ENCODE measurements around the gene GNB1L. TPM values are rescaled to one million over a fixed set of nuclear protein-coding genes. Genes with fewer than 3 reads are reported as not detected.

GNB1L gene
- total RNA-seq, 1 experiment from 2014 or later: 15.8 TPM

- peaks cover 4% of the 10 kb centered on the region; the same call in 1 of the 2 replicates for H3K4me1 ChIP-seq
- H3K27ac Mint-ChIP-seq (ENCODE audit: unreplicated experiment): no peak overlapping the region
- CTCF ChIA-PET: no interaction called here
Observed at GRCh38 chr22:19739911-19740449, 114.7 kb downstream of the GNB1L start.

GRCh38 chr22:19739448-19739895 lies 115.2 kb downstream of the GNB1L start:
- POLR2A ChIA-PET: no interaction called here
- CTCF ChIA-PET: no interaction called here
- Histone ChIP-seq H3K4me3 (ENCODE audit: low read depth, low read length) (no peak overlapping the region), H3K36me3 (ENCODE audit: control insufficient read depth, insufficient read depth, low read length) (no peaks in the 10 kb centered on the region), H3K9me3 (no peaks in the 10 kb centered on the region), H3K4me1 (peaks cover 4% of the 10 kb centered on the region; the same call in 1 of the 2 replicates), H3K27me3 (replicated peaks; ENCODE audit: control insufficient read depth, insufficient read depth, low read length) (no peaks in the 10 kb centered on the region)
- BruUV-seq (replicated peaks): no TSS peak
- no peak for DNase-seq
- H3K4me3 Mint-ChIP-seq (ENCODE audit: unreplicated experiment): no peak overlapping the region
- intact Hi-C loops (cut with micrococcal nuclease; ENCODE audit: unreplicated experiment): no loop called here
- no peaks in the 10 kb centered on the region for H3K36me3 Mint-ChIP-seq (ENCODE audit: insufficient read depth, unreplicated experiment)
- H3K27me3 Mint-ChIP-seq (ENCODE audit: insufficient read depth, unreplicated experiment): no peaks in the 10 kb centered on the region
- H3K27ac Mint-ChIP-seq (ENCODE audit: unreplicated experiment): no peak overlapping the region
- no peak for TF ChIP-seq CTCF (IDR thresholded peaks at IDR 0.05; ENCODE audit: insufficient read depth in 1 of 2, low read depth in 1 of 2, low read length in 1 of 2, severe bottlenecking in 1 of 2, unreplicated experiment in 1 of 2)
- no peaks in the 10 kb centered on the region for H3K9me3 Mint-ChIP-seq (ENCODE audit: unreplicated experiment)
- H3K4me1 Mint-ChIP-seq (ENCODE audit: low read depth, unreplicated experiment): no peaks in the 10 kb centered on the region

More at GRCh38 chr22:19739911-19740449, 114.7 kb downstream of the GNB1L start:
- Histone ChIP-seq H3K9me3 (no peaks in the 10 kb centered on the region), H3K4me3 (ENCODE audit: low read depth, low read length) (no peak overlapping the region), H3K27me3 (replicated peaks; ENCODE audit: control insufficient read depth, insufficient read depth, low read length) (no peaks in the 10 kb centered on the region), H3K36me3 (ENCODE audit: control insufficient read depth, insufficient read depth, low read length) (no peaks in the 10 kb centered on the region)
- Mint-ChIP-seq H3K27me3 (ENCODE audit: insufficient read depth, unreplicated experiment) (no peaks in the 10 kb centered on the region), H3K4me1 (ENCODE audit: low read depth, unreplicated experiment) (no peaks in the 10 kb centered on the region), H3K4me3 (ENCODE audit: unreplicated experiment) (no peak overlapping the region), H3K9me3 (ENCODE audit: unreplicated experiment) (no peaks in the 10 kb centered on the region), H3K36me3 (ENCODE audit: insufficient read depth, unreplicated experiment) (no peaks in the 10 kb centered on the region)
- POLR2A ChIA-PET: no interaction called here
- no peak for DNase-seq
- intact Hi-C loops (cut with micrococcal nuclease; ENCODE audit: unreplicated experiment): no loop called here
- TF ChIP-seq CTCF (IDR thresholded peaks at IDR 0.05; ENCODE audit: insufficient read depth in 1 of 2, low read depth in 1 of 2, low read length in 1 of 2, severe bottlenecking in 1 of 2, unreplicated experiment in 1 of 2): no peak
- BruUV-seq (replicated peaks): no TSS peak

GRCh38 chr22:19738664-19739447 lies 115.8 kb downstream of the GNB1L start:
- no peak for DNase-seq
- no peaks in the 10 kb centered on the region for H3K27me3 ChIP-seq (replicated peaks; ENCODE audit: control insufficient read depth, insufficient read depth, low read length)
- TF ChIP-seq CTCF (IDR thresholded peaks at IDR 0.05; ENCODE audit: insufficient read depth in 1 of 2, low read depth in 1 of 2, low read length in 1 of 2, severe bottlenecking in 1 of 2, unreplicated experiment in 1 of 2): no peak
- no peaks in the 10 kb centered on the region for H3K27me3 Mint-ChIP-seq (ENCODE audit: insufficient read depth, unreplicated experiment)
- no peaks in the 10 kb centered on the region for H3K36me3 ChIP-seq (ENCODE audit: control insufficient read depth, insufficient read depth, low read length)
- intact Hi-C loops (cut with micrococcal nuclease; ENCODE audit: unreplicated experiment): no loop called here
- no peaks in the 10 kb centered on the region for H3K4me1 Mint-ChIP-seq (ENCODE audit: low read depth, unreplicated experiment)
- BruUV-seq (replicated peaks): no TSS peak
- H3K9me3 ChIP-seq: no peaks in the 10 kb centered on the region
- POLR2A ChIA-PET: no interaction called here
- H3K4me1 ChIP-seq: peaks cover 4% of the 10 kb centered on the region; the same call in 1 of the 2 replicates
- no peak overlapping the region for H3K27ac Mint-ChIP-seq (ENCODE audit: unreplicated experiment)
- CTCF ChIA-PET: no interaction called here
- no peaks in the 10 kb centered on the region for H3K9me3 Mint-ChIP-seq (ENCODE audit: unreplicated experiment)
- H3K4me3 ChIP-seq (ENCODE audit: low read depth, low read length): no peak overlapping the region
- H3K4me3 Mint-ChIP-seq (ENCODE audit: unreplicated experiment): no peak overlapping the region
- no peaks in the 10 kb centered on the region for H3K36me3 Mint-ChIP-seq (ENCODE audit: insufficient read depth, unreplicated experiment)
